PC-9 (cell line): Measurements from ENCODE around the gene LRRC14B.

Source experiments
- CTCF ChIP-seq: fragments of 200-600 bp; sonication (generic); conservative IDR thresholded peaks from 2 replicates; pipeline ENCODE4 v1.6.1; 2017; ENCODE audit warnings: mixed run types, antibody characterized with exemption, mild to moderate bottlenecking, moderate library complexity
- EZH2 ChIP-seq: fragments of 200-600 bp; sonication (generic); IDR thresholded peaks from 2 replicates; pipeline ENCODE4 v1.8.0; 2017; ENCODE audit warnings: antibody characterized with exemption, low read depth

- TF ChIP-seq CTCF: no peak
- TF ChIP-seq EZH2: no peak; the same call in none of the 2 replicates
Observed at GRCh38 chr5:159448-160172, 31.7 kb upstream of the LRRC14B start.
